Nephron (organoid): ENCODE results near the gene MAPK1IP1L.
"Not testable (repeated sequence)": the region's sequence is repeated elsewhere in the genome, so short reads cannot be mapped to it uniquely, and the experiment has no call there.

ENCODE experiments used
- H3K27ac Mint-ChIP-seq, 3 experiments: 2 replicates each; pipeline ENCODE4 v1.8.0; 2020; ENCODE audit warnings: mixed read lengths in 3 of 3, mild to moderate bottlenecking in 2 of 3, moderate library complexity in 1 of 3
- H3K27me3 Mint-ChIP-seq: 2 replicates; pipeline ENCODE4 v1.8.0; 2021; ENCODE audit warnings: low read depth, mild to moderate bottlenecking, moderate library complexity, mixed read lengths
- H3K36me3 Mint-ChIP-seq: 2 replicates; pipeline ENCODE4 v1.8.0; 2020; ENCODE audit warnings: low read depth, mixed read lengths
- H3K4me1 Mint-ChIP-seq: 2 replicates; pipeline ENCODE4 v1.8.0; 2020; ENCODE audit warnings: mixed read lengths
- H3K4me3 Mint-ChIP-seq, 3 experiments: 2 replicates each; pipeline ENCODE4 v1.8.0; 2020; ENCODE audit warnings: mild to moderate bottlenecking in 3 of 3, mixed read lengths in 3 of 3, moderate library complexity in 2 of 3
- H3K9me3 Mint-ChIP-seq: 2 replicates; pipeline ENCODE4 v1.8.0; 2020; ENCODE audit warnings: mixed read lengths
- CTCF ChIP-seq, 3 experiments: fragments of 200-600 bp; sonication (generic); IDR thresholded peaks; one replicate each; pipeline ENCODE4 v1.5.0; 2021; ENCODE audit warnings: antibody characterized with exemption in 3 of 3; ENCODE audit not compliant: unreplicated experiment in 3 of 3

MAPK1IP1L gene

GRCh38 chr14:55051423-55052268 is at the start of gene MAPK1IP1L:
Gene MAPK1IP1L, plus strand, starts transcription at chr14:55051647. Its CDS starts 10,037 bp downstream, at chr14:55061684.
- peaks cover 38% of the 10 kb centered on the region for H3K36me3 Mint-ChIP-seq
- H3K4me1 Mint-ChIP-seq, result peaks cover 29% of the 10 kb centered on the region
- no peaks in the 10 kb centered on the region for H3K9me3 Mint-ChIP-seq
- peak; percentile 100 for TF ChIP-seq CTCF (IDR thresholded peaks at IDR 0.05; ENCODE audit: unreplicated experiment in 3 of 3)
- H3K4me3 Mint-ChIP-seq, result peak within 1 kb of the TSS; percentile 86 to 93 (median 93)
- no peaks in the 10 kb centered on the region for H3K27me3 Mint-ChIP-seq
- peak within 1 kb of the TSS; percentile 99 to 100 (median 100) for H3K27ac Mint-ChIP-seq

GRCh38 chr14:55005071-55005470 is 46.4 kb upstream of the MAPK1IP1L start:
- no peak for TF ChIP-seq CTCF (IDR thresholded peaks at IDR 0.05; ENCODE audit: unreplicated experiment in 3 of 3)
- Mint-ChIP-seq H3K27ac (no peak overlapping the region), H3K36me3 (peaks cover 32% of the 10 kb centered on the region)

GRCh38 chr14:55015006-55015405 is 36.4 kb upstream of the MAPK1IP1L start:
- Mint-ChIP-seq H3K4me3 (no peak overlapping the region), H3K4me1 (no peaks in the 10 kb centered on the region), H3K9me3 (no peaks in the 10 kb centered on the region), H3K27ac (no peak overlapping the region), H3K36me3 (peaks cover 44% of the 10 kb centered on the region), H3K27me3 (no peaks in the 10 kb centered on the region)
- no peak for TF ChIP-seq CTCF (IDR thresholded peaks at IDR 0.05; ENCODE audit: unreplicated experiment in 3 of 3)

More at GRCh38 chr14:55005071-55005470, 46.4 kb upstream of the MAPK1IP1L start:
- Mint-ChIP-seq H3K9me3 (no peaks in the 10 kb centered on the region), H3K4me1 (no peaks in the 10 kb centered on the region), H3K4me3 (no peak overlapping the region), H3K27me3 (no peaks in the 10 kb centered on the region)

DNA sequence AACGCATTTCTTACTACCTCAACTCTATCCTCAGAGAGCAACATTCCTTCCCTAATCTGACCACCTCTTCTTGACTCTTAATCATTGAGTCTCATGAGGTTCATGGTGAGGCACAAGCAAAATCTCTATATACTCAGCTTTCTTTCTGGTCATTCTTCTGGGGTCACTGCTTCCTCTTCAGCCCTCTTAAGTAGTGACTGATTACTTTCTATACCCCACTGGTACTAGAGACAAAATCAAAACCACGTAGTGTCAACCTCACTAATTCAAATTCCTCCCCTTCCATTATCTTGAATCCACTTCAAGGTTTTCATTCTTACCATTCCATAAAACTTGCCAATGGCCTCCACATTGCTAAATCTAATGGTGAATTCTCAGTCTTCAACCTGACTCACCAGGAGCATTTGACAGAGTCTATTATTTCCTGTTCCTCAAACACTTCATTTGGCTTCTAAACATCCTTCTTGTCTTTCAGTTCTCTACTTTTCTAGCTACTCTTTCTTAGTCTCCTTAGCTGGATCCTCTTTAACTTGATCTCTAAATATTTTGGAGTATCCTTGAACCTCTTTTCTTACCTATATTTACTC is 31.4 kb upstream of the MAPK1IP1L start:
- H3K36me3 Mint-ChIP-seq, result peaks cover 34% of the 10 kb centered on the region
- no peaks in the 10 kb centered on the region for H3K27me3 Mint-ChIP-seq
- no peaks in the 10 kb centered on the region for H3K9me3 Mint-ChIP-seq
- no peak for TF ChIP-seq CTCF (IDR thresholded peaks at IDR 0.05; ENCODE audit: unreplicated experiment in 3 of 3)
- H3K27ac Mint-ChIP-seq, result peak overlapping the region in 1 of 3 experiments; percentile 15
- H3K4me1 Mint-ChIP-seq, result peaks cover 5% of the 10 kb centered on the region
- no peak overlapping the region for H3K4me3 Mint-ChIP-seq

DNA sequence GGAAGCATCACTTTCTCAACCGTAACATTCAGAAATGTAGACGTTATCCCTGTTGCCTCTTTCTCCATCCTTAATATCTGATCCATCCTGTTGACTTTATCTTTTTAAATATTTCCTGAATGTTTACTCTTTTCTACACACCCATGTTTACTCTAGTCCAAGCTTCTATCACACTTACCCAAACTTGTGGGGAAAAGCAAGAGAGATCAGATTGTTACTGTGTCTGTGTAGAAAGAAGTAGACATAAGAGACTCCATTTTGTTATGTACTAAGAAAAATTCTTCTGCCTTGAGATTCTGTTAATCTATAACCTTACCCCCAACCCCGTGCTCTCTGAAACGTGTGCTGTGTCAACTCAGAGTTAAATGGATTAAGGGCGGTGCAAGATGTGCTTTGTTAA is 27.1 kb upstream of the MAPK1IP1L start:
- peaks cover 18% of the 10 kb centered on the region for H3K36me3 Mint-ChIP-seq
- H3K4me3 Mint-ChIP-seq, result peak overlapping the region in 1 of 3 experiments; percentile 3
- H3K9me3 Mint-ChIP-seq, H3K27me3 Mint-ChIP-seq: not testable (repeated sequence)
- H3K27ac Mint-ChIP-seq, result peak overlapping the region in 2 of 3 experiments; percentile 55 to 86
- H3K4me1 Mint-ChIP-seq, result peaks cover 38% of the 10 kb centered on the region

DNA sequence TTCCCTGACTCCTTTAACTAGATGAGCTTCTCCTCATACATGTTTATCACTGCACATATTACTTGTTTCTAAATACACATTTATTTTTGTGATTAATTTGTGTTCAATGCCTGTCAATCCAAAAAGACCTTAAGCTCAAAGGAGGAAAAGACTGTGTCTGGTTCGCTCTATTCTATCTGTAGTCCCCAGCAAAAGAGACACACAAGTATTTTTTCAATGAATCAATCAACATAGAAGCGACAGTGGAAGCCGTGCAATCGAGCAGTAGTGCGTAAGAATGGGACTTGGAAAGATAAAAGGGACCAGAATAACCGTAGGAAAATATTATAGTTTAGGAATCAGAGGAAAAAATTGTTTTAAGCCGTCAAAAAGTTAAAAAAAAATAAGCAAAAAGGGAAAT is 25.5 kb upstream of the MAPK1IP1L start:
- TF ChIP-seq CTCF (IDR thresholded peaks at IDR 0.05; ENCODE audit: unreplicated experiment in 3 of 3), result no peak

More for the DNA sequence above, 25.5 kb upstream of the MAPK1IP1L start:
- Mint-ChIP-seq H3K27ac (peak overlapping the region; percentile 78 to 97 (median 80)), H3K27me3 (no peaks in the 10 kb centered on the region), H3K4me3 (peak overlapping the region; percentile 94 to 97 (median 94)), H3K9me3 (no peaks in the 10 kb centered on the region), H3K4me1 (peaks cover 44% of the 10 kb centered on the region), H3K36me3 (peaks cover 8% of the 10 kb centered on the region)
